A673 (cell line): ENCODE data around the gene SMARCA2.

Source experiments
- EZH2 ChIP-seq: fragments of 200-600 bp; sonication (generic); IDR thresholded peaks from 2 replicates; pipeline ENCODE4 v1.6.1; 2017; ENCODE audit warnings: borderline replicate concordance, low read depth, mild to moderate bottlenecking, mixed read lengths, antibody characterized with exemption, low read length; ENCODE audit not compliant: poor library complexity, severe bottlenecking
- TF ChIP-seq, protein P1 (sequence below): fragments of 300-800, 200-600 bp; sonication (generic); conservative IDR thresholded peaks from 2 replicates; pipeline ENCODE4 v1.5.1; 2017; ENCODE audit warnings: low read depth, mild to moderate bottlenecking, antibody characterized with exemption, low read length, moderate library complexity, mixed read lengths

DNA sequence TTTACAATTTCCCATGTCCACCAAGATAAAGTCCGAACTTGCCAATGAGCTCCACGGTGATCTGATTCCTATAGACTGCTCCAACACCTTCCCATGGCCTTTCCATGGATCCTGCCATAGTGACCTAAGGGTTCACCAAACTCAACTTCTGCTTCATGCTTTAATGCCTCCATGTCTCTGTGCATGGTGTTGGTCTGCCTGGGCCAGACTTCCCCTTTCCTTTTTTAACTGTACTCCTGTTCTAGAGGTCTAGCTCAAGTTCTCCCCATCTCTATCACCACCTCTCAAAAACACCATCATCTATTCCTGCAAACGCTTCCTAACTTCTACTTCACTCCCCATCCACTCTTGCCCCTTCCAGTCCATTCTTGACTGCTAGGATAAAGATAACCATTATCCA lies 14.8 kb upstream of the SMARCA2 start:
- TF ChIP-seq, protein P1, sequence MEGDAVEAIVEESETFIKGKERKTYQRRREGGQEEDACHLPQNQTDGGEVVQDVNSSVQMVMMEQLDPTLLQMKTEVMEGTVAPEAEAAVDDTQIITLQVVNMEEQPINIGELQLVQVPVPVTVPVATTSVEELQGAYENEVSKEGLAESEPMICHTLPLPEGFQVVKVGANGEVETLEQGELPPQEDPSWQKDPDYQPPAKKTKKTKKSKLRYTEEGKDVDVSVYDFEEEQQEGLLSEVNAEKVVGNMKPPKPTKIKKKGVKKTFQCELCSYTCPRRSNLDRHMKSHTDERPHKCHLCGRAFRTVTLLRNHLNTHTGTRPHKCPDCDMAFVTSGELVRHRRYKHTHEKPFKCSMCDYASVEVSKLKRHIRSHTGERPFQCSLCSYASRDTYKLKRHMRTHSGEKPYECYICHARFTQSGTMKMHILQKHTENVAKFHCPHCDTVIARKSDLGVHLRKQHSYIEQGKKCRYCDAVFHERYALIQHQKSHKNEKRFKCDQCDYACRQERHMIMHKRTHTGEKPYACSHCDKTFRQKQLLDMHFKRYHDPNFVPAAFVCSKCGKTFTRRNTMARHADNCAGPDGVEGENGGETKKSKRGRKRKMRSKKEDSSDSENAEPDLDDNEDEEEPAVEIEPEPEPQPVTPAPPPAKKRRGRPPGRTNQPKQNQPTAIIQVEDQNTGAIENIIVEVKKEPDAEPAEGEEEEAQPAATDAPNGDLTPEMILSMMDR, result no peak
- no peak for TF ChIP-seq EZH2
